Karpas-422 (cell line): ENCODE results near the gene OR5K4. TPM values are rescaled to one million over a fixed set of nuclear protein-coding genes. Genes with fewer than 3 reads are reported as not detected.

Experiments used
- DNase-seq: peaks from one replicate; pipeline ENCODE4 v3.0.0-alpha.2; 2015
- H2AFZ ChIP-seq: fragments of 200-600 bp; sonication (generic); 2 replicates; pipeline ENCODE4 v1.6.1; 2014; ENCODE audit warnings: antibody characterized with exemption, low read length, mixed read lengths
- H3K27ac ChIP-seq: fragments of 200-600 bp; sonication (generic); 2 replicates; pipeline ENCODE4 v1.5.1; 2014; ENCODE audit warnings: mild to moderate bottlenecking, low read length, moderate library complexity
- H3K27me3 ChIP-seq: fragments of 200-600 bp; sonication (generic); 2 replicates; pipeline ENCODE4 v1.6.1; 2014; ENCODE audit warnings: low read length, mixed read lengths
- H3K36me3 ChIP-seq: fragments of 200-600 bp; sonication (generic); 2 replicates; pipeline ENCODE4 v1.6.1; 2014; ENCODE audit warnings: low read length, mixed read lengths; ENCODE audit not compliant: insufficient read depth
- H3K4me1 ChIP-seq: fragments of 200-600 bp; sonication (generic); 2 replicates; pipeline ENCODE4 v1.6.1; 2014; ENCODE audit warnings: mild to moderate bottlenecking, low read length, mixed read lengths
- H3K4me2 ChIP-seq: fragments of 200-600 bp; sonication (generic); 2 replicates; pipeline ENCODE4 v1.6.1; 2014; ENCODE audit warnings: low read length, low read depth, mild to moderate bottlenecking; ENCODE audit not compliant: poor library complexity, severe bottlenecking
- H3K4me3 ChIP-seq: fragments of 200-600 bp; sonication (generic); 2 replicates; pipeline ENCODE4 v1.5.1; 2014; ENCODE audit warnings: mild to moderate bottlenecking, antibody characterized with exemption, low read length, mixed read lengths
- H3K79me2 ChIP-seq: fragments of 200-600 bp; sonication (generic); 2 replicates; pipeline ENCODE4 v1.6.1; 2014; ENCODE audit warnings: mild to moderate bottlenecking, low read length, mixed read lengths
- H3K9ac ChIP-seq: fragments of 200-600 bp; sonication (generic); 2 replicates; pipeline ENCODE4 v1.6.0; 2014; ENCODE audit warnings: low read length
- H3K9me2 ChIP-seq: fragments of 200-600 bp; sonication (generic), shearing (Covaris generic); replicated peaks from 2 replicates; pipeline ENCODE4 v1.6.0; 2014; ENCODE audit warnings: mild to moderate bottlenecking, low read length, moderate library complexity; ENCODE audit not compliant: insufficient read depth
- H3K9me3 ChIP-seq: fragments of 300-700, 200-600 bp; sonication (generic); 2 replicates; pipeline ENCODE4 v1.6.1; 2014; ENCODE audit warnings: low read length, mixed read lengths
- H4K20me1 ChIP-seq: fragments of 200-600 bp; sonication (generic); 2 replicates; pipeline ENCODE4 v1.6.1; 2014; ENCODE audit warnings: mild to moderate bottlenecking, antibody characterized with exemption, low read length, low read depth; ENCODE audit not compliant: insufficient read depth
- total RNA-seq: library from RNA; depleted of rRNA; stranded (reverse); fragments of >200 nt; shearing (Covaris generic); gene quantifications from 2 replicates; pipeline ENCODE4 v1.2.3, GENCODE V29; 2014; ENCODE audit warnings: low replicate concordance

Gene OR5K4
- total RNA-seq, 1 experiment from 2014 or later: not detected

DNA sequence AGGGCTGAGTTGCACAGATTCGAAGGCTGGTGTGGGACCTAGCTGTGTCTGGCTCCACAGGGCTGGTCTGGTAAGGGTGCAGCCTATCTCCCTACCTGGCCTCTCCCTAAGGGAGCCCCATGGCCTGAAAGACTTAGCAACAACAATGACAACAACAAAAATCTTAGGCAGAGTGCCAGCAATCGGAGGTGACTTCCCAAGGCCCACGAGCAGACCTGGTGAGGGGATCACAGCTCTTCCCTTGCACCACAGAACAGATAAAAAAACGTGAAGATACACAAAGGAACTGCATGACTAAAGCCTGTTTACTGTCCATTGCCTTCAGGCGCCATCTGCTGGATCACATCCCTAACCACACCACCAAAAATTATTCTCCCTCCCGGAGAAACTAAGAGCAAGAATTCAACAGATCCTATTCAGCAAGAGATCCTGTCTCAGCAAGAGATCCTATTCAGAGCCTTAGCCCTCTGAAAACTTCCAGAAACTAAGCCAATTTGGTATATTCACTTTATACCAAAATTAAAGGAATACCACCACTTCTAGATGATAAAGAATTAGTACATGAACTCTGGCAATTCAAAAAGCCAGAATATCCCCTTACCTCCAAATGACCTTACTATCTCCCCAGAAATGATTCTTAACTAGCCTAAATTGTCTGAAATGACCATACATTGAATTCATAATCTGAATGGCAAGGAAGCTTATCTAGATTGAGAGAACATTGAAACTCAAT, 24.1 kb upstream of the OR5K4 start:
- Histone ChIP-seq H3K4me1 (no peaks in the 10 kb centered on the region), H3K9me3 (no peaks in the 10 kb centered on the region), H3K4me3 (no peak overlapping the region), H3K27me3 (no peaks in the 10 kb centered on the region), H3K79me2 (no peaks in the 10 kb centered on the region), H2AFZ (no peak overlapping the region), H4K20me1 (no peaks in the 10 kb centered on the region), H3K9ac (no peak overlapping the region), H3K36me3 (no peaks in the 10 kb centered on the region), H3K4me2 (no peak overlapping the region), H3K27ac (no peak overlapping the region), H3K9me2 (no peaks in the 10 kb centered on the region)
- peak; percentile 75 for DNase-seq

DNA sequence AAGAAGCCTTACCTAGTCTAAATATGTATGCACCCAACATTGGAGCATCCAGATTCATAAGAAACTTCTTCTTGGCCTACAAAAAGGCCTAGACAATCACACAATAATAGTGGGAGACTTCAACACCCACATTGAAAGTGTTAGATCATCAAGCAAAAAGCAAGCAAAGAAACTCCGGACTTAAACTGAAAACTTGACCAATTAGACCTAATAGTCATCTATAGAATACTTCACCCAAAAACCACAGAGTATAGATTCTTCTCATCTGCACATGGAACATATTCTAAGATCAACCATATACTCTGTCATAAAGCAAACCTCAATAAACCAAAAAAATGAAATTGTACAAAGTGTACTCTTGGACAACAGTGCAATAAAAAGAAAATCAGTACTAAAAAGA, 22.3 kb upstream of the OR5K4 start:
- no peaks in the 10 kb centered on the region for H3K79me2 ChIP-seq
- no peak for DNase-seq
- no peak overlapping the region for H3K4me3 ChIP-seq
- no peaks in the 10 kb centered on the region for H3K27me3 ChIP-seq
- no peaks in the 10 kb centered on the region for H3K4me1 ChIP-seq
- no peaks in the 10 kb centered on the region for H3K9me2 ChIP-seq
- H2AFZ ChIP-seq: no peak overlapping the region
- H3K27ac ChIP-seq: no peak overlapping the region
- H3K9ac ChIP-seq: no peak overlapping the region
- H4K20me1 ChIP-seq: no peaks in the 10 kb centered on the region
- no peak overlapping the region for H3K4me2 ChIP-seq
- H3K36me3 ChIP-seq: no peaks in the 10 kb centered on the region
- H3K9me3 ChIP-seq: no peaks in the 10 kb centered on the region

GRCh38 chr3:98333989-98334606, 19.6 kb upstream of the OR5K4 start:
- Histone ChIP-seq H3K9ac (no peak overlapping the region), H3K79me2 (no peaks in the 10 kb centered on the region), H3K36me3 (no peaks in the 10 kb centered on the region), H3K27me3 (no peaks in the 10 kb centered on the region), H3K9me2 (no peaks in the 10 kb centered on the region), H2AFZ (no peak overlapping the region), H3K4me1 (no peaks in the 10 kb centered on the region), H3K27ac (no peak overlapping the region), H3K9me3 (no peaks in the 10 kb centered on the region), H3K4me3 (no peak overlapping the region), H3K4me2 (no peak overlapping the region), H4K20me1 (no peaks in the 10 kb centered on the region)
- DNase-seq: peak; percentile 50

DNA sequence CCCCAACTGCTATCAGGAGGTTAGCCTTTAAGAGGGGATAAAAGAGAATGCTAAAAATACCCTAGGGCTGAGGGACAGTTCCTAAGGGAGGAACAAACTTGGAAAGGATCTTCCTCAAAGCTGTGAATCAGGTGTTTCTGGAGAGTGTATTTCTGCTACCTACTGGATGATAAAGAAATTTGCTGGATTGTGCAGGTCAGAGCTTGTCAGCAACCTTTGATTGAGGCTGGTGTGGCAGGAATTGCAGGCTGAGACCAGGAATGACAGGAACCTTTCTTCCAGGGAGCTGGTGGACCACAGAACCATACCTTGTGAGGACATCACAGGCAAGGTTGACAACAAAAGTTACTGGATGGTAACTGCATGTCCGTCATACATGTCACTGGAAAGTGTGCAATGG, 14.6 kb upstream of the OR5K4 start:
- no peak overlapping the region for H3K9ac ChIP-seq
- no peaks in the 10 kb centered on the region for H3K27me3 ChIP-seq
- H3K27ac ChIP-seq: no peak overlapping the region
- H2AFZ ChIP-seq: no peak overlapping the region
- H3K4me3 ChIP-seq: no peak overlapping the region
- no peaks in the 10 kb centered on the region for H3K4me1 ChIP-seq
- no peaks in the 10 kb centered on the region for H3K9me3 ChIP-seq
- H3K4me2 ChIP-seq: no peak overlapping the region
- H3K36me3 ChIP-seq: no peaks in the 10 kb centered on the region
- H4K20me1 ChIP-seq: no peaks in the 10 kb centered on the region
- no peak for DNase-seq
- H3K79me2 ChIP-seq: no peaks in the 10 kb centered on the region
- no peaks in the 10 kb centered on the region for H3K9me2 ChIP-seq

DNA sequence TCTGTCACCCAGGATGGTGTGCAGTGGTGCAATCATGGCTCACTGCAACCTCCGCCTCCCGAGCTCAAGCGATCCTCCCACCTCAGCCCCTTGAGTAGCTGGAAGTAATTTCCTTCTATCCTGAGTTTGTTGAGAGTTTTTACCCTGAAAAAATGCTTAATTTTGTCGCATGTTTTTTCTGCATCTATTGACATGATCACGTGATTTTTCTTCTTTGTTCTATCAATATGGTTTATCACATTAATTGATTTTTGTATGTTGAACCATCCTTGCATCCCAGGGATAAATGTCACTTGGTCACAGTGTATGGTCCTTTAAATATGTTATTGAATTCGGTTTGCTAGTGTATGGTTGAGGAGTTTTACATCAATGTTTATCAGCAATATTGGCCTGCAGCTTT, 11.9 kb upstream of the OR5K4 start:
- no peaks in the 10 kb centered on the region for H3K27me3 ChIP-seq
- no peaks in the 10 kb centered on the region for H3K9me2 ChIP-seq
- H3K9ac ChIP-seq: no peak overlapping the region
- H3K9me3 ChIP-seq: no peaks in the 10 kb centered on the region
- no peaks in the 10 kb centered on the region for H3K36me3 ChIP-seq
- H3K27ac ChIP-seq: no peak overlapping the region
- H2AFZ ChIP-seq: no peak overlapping the region
- H3K4me3 ChIP-seq: no peak overlapping the region
- no peaks in the 10 kb centered on the region for H4K20me1 ChIP-seq
- H3K4me1 ChIP-seq: no peaks in the 10 kb centered on the region
- DNase-seq: no peak
- no peak overlapping the region for H3K4me2 ChIP-seq
- no peaks in the 10 kb centered on the region for H3K79me2 ChIP-seq

- Histone ChIP-seq H4K20me1 (no peaks in the 10 kb centered on the region), H2AFZ (no peak overlapping the region), H3K36me3 (no peaks in the 10 kb centered on the region), H3K9ac (no peak overlapping the region), H3K4me2 (no peak overlapping the region), H3K4me3 (no peak overlapping the region), H3K9me2 (no peaks in the 10 kb centered on the region), H3K9me3 (no peaks in the 10 kb centered on the region), H3K79me2 (no peaks in the 10 kb centered on the region), H3K27me3 (no peaks in the 10 kb centered on the region), H3K27ac (no peak overlapping the region), H3K4me1 (no peaks in the 10 kb centered on the region)
- DNase-seq: peak; percentile 87
These were observed 9.8 kb upstream of the OR5K4 start for GRCh38 chr3:98343647-98344507.

- H3K27ac ChIP-seq: no peak overlapping the region
- no peaks in the 10 kb centered on the region for H3K79me2 ChIP-seq
- H3K4me1 ChIP-seq: no peaks in the 10 kb centered on the region
- no peak for DNase-seq
- H3K9me3 ChIP-seq: no peaks in the 10 kb centered on the region
- H4K20me1 ChIP-seq: no peaks in the 10 kb centered on the region
- H3K4me3 ChIP-seq: no peak overlapping the region
- no peak overlapping the region for H3K9ac ChIP-seq
- H3K36me3 ChIP-seq: no peaks in the 10 kb centered on the region
- no peak overlapping the region for H2AFZ ChIP-seq
- no peaks in the 10 kb centered on the region for H3K27me3 ChIP-seq
- no peaks in the 10 kb centered on the region for H3K9me2 ChIP-seq
- H3K4me2 ChIP-seq: no peak overlapping the region
These were observed 3.6 kb upstream of the OR5K4 start for GRCh38 chr3:98350082-98350481.

DNA sequence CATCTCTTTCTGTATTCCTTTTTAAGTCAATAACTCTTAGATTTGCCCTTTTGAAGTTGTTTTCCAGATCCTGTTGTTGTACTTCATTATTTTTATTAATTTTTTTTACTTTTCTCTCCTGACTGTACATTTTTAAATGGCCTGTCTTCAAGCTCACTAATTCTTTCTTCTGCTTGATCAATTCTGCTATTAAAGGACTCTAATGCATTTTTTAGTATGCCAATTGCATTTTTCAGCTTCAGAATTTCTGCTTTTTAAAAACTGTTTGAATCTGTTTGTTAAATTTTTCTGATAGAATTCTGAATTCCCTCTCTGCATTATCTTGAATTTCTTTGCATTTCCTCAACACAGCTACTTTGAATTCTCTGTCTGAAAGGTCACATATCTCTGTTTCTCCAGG, 5.6 kb downstream of the OR5K4 start:
- Histone ChIP-seq H3K4me3 (no peak overlapping the region), H3K4me2 (no peak overlapping the region), H3K9me3 (peaks cover 3% of the 10 kb centered on the region)

More for the DNA sequence above, 5.6 kb downstream of the OR5K4 start:
- H2AFZ ChIP-seq: no peak overlapping the region
- no peaks in the 10 kb centered on the region for H3K27me3 ChIP-seq
- no peaks in the 10 kb centered on the region for H3K79me2 ChIP-seq
- no peaks in the 10 kb centered on the region for H4K20me1 ChIP-seq
- DNase-seq: no peak
- H3K36me3 ChIP-seq: no peaks in the 10 kb centered on the region
- no peak overlapping the region for H3K27ac ChIP-seq
- no peaks in the 10 kb centered on the region for H3K4me1 ChIP-seq
- H3K9me2 ChIP-seq: no peaks in the 10 kb centered on the region
- no peak overlapping the region for H3K9ac ChIP-seq
